RCC 7860 (cell line): ENCODE results near the gene CD101.

ENCODE experiments used
- DNase-seq: peaks from one replicate; pipeline ENCODE4 v3.0.0-alpha.2; 2015; ENCODE audit warnings: low spot score
- FAIRE-seq: peaks from 2 replicates; lab custom pipeline; 2012; peaks lifted over from hg19 to GRCh38; lab: Jason Lieb, UNC

Gene CD101

GRCh38 chr1:117049857-117050256, 48.3 kb downstream of the CD101 start:
- DNase-seq, result no peak
- no peak for FAIRE-seq

DNA sequence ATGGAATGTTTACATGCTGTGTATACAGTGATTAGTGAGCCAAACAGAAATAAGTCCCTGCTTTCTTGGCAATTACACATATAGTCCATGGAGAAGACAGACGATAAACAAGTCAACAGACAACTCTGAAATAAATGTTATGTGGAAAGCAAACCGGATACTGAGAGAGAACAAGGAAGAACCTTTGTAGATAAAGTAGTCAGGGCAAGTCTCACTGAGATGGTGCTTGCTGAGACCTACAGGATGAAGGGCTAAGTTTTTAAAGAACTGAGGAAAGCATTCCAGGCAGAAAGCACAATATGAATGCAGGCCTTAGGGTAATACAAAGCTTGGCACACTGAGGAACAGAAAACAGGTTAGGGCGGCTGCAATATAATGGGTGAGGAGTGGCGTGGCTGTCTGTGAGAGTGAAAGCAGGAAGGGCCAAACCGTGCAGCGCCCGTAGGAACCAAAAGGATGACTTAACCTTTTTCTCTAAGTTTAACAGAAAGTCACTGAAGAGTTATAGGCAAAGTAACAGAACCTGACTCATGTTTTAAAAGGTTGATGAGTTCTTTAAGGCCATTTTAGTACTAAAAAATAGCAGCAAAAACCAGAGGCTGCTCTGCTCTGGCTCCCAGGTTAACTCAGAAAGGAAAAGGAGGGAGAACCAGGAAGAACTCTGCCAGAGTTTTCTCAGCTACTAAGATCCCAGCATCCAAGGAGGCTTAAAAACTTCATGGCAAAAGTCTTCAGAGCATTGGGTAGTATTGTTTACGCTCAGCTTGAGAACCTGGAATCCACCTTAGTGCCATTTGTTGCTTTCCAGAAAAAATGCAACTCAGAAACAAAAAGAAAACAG, 49.9 kb downstream of the CD101 start:
- no peak for DNase-seq
- FAIRE-seq, result no peak

GRCh38 chr1:117054068-117054467, 52.5 kb downstream of the CD101 start:
- FAIRE-seq (no peak), DNase-seq (no peak)

DNA sequence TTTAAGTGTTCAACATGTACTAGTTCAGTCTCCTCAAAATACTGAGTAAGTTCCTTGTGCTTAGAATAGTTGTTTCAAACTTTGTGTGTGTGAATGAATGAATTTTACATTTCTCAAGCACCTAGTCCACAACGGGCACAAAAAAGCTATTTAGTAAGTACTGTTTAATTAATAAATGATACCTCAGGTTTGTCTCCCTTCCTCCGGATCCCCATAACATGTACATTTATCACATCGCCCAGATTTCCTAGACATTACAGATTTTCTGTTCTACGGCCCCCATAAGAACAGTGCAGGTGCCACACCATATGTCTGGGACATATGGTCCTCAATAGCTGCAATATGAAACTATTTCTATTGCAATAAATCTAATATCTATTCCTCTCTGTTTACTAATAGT, 57.2 kb downstream of the CD101 start:
- no peak for FAIRE-seq
- DNase-seq, result no peak

- no peak for FAIRE-seq
- peak; percentile 9 for DNase-seq
Measured at GRCh38 chr1:117059334-117059677, 57.7 kb downstream of the CD101 start.

- peak; percentile 96 for FAIRE-seq
- peak; percentile 99 for DNase-seq
Measured at GRCh38 chr1:117059678-117060440, 58.3 kb downstream of the CD101 start, which contains the start of gene TTF2. TSS of gene TTF2 (plus strand) at chr1:117060326. CDS start at chr1:117060347, 21 bp downstream.

DNA sequence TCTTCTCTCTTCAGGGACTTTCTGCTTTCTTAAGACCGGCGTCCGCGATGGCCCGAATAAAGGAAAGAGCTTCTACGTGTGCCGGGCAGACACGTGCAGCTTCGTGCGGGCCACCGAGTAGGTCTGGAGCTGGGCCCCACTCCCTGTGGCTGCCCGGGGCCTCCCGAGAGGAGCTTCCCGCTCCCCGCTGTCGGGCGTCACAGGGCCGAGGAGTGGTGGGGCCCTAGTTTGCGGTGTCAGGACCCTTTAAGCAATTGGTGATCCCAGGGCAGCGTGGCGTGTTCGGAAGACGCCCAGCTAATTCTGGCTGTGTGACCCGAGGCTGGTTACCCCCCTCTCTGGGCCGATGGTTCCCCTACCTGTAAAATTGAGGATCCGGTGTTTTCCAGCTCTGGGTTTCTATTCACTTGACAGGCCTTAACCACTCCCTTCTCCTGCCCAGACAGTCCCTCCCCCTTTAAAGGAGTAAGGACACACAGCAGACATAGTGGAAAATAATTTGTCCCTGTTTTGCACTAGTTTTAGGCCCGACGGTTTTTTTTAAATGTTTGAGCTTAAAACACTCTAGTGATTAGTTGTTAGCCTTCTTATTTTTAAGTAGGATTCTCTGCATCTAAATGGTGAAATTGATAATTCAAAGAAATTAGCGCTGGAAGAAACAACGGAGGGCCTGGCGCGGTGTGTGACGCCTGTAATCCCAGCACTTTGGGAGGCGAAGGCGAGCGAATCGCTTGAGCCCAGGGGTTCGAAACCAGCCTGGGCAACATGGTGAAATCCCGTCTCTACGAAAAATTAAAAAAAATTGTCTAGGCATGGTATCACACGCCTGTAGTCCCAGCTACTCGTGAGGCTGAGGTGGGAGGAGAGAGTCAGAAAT, 59.1 kb downstream of the CD101 start:
- FAIRE-seq (no peak), DNase-seq (peak; percentile 23)

- peak; percentile 69 for DNase-seq
- peak; percentile 76 for FAIRE-seq
Measured at GRCh38 chr1:117061986-117062415, 60.4 kb downstream of the CD101 start.

DNA sequence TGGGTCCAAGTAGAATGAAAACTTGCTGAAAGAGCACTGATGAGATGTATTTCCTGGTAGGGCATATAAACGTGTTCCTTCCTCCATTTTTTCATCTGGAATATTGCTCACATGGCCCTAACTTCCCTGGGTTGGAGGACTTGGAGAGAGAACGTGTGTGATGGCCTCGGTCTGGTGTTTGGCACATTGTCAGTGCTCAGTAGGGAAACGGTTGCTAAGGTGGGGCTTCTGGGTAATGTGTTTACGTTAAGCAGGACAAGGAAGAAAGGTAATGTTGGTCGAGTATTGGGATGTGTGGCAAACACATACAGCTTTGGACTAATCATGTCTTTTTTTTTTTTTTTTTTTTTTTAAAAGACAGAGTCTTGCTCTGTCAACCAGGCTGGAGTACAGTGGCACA, 64.8 kb downstream of the CD101 start:
- FAIRE-seq, result no peak
- DNase-seq, result no peak

GRCh38 chr1:117067533-117068370, 66.2 kb downstream of the CD101 start:
- FAIRE-seq, result no peak
- DNase-seq, result peak; percentile 14

DNA sequence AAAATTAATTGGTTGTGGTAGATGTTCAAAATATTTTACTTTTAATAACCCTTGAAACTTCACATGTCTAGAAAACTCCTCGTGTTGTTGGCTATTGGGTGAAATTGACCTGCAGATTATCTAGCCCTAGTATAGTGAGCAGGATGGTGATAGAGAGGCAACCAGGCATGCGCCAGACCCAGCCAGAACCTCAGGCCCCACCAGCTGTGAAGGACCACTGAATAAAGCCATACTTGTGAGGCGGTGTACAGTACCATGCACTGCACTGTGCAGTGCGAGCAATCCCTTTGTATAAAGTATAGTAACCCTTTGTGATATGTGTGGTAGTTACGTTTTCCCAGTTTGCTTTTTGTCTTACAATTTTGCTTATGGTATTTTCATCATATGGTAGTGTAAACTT, 67.0 kb downstream of the CD101 start:
- no peak for DNase-seq
- FAIRE-seq, result no peak

DNA sequence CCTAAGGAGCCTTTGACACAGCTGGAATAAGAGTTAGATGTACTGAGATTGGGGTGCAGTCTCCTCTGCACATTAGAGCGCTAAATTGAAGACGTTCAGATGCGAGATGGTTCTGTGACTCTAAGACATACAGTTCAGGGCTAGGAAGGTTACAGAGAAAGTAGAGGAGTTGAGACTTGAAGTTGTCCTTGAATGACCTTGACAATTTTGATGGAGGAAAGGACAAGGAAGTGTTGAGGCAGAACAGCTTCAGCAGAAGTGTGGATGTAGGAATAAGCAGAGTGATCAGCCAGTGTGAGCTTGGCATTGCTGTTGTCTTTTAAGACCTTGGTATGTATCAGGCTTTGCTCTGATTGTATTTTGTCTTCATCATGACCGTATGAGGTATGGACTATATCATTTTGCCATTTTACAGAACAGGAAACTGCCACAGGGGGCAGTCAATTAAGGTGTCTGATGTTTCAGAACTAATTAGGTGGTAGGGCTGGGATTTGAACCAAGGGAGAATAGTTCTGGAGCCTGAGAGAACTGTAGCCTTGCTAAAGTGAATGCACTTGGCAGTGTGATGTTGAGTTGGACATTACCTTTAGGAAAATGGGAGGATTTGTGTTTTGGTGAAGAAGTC, 67.8 kb downstream of the CD101 start:
- no peak for FAIRE-seq

DNA sequence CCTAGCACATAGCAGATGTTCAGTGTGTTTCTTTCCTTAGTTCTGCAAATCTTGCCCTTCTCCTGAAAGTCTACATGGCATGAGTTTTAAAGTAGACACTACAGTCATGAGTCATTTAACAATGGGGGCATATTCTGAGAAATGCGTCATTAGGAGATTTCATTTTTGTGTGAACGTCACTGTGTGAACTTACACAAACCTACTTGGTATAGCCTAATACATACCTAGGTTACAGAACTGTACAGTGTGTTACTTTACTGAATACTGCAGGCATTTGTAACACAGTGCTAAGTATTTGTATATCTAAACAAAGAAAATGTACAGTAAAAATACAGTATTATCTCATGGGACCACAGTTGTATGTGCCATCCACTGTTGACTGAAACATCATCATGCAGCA, 68.6 kb downstream of the CD101 start:
- DNase-seq (no peak), FAIRE-seq (no peak)

More for the DNA sequence above, 67.8 kb downstream of the CD101 start:
- DNase-seq, result no peak

DNA sequence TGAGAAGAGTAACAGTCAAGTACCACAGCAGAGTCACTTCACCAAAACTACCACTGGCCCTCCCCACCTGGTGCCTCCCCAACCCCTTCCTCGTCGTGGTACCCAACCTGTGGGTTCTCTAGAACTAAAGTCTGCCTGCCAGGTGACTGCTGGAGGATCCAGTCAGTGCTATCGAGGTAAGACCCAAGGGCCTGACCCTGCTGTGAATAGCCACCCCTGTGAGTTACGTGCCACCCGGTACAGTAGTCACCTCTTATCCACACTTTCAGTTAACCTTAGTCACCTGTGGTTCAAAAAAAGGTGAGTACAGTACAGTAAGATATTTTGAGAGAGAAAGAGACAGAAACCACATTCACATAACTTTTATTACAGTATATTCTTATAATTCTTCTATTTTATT, 75.1 kb downstream of the CD101 start:
- DNase-seq, result no peak
- no peak for FAIRE-seq

DNA sequence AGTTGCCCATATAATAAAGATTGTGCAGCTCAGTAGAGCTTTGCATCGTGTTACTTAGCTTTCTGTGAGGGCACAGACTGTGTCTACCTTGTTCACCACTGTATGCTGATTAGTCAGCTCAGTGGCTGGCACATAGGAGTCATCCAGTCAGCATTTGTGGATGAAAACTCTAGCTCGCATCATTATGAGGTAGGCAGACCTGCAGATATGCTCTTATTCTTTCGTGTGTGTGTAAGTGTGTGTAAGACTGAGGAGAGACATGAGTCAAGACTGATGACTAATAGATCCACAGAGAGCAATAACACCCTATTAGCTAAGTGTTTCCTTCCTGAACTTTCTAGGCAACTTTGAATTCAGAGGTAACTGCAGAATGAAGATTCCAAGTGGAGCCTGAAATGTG, 75.7 kb downstream of the CD101 start:
- FAIRE-seq (peak; percentile 91), DNase-seq (peak; percentile 97)

DNA sequence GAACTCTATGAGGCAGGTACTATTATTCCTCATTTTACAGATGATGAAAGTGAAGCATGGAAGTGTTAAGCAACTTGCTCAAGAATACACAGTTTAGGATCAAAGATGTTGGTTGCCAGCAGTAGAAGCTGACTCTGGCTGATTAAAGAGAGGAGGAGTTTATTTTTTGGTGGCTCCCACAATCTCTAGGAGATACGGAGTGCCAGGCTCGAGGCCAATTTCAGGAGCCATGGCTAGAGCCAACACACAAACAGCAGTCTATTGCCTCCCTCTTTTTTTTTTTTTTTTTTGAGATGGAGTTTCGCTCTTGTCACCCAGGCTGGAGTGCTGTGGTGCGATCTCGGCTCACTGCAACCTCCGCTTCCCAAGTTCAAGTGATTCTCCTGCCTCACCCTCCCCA, 78.2 kb downstream of the CD101 start:
- FAIRE-seq, result no peak
- DNase-seq, result no peak

DNA sequence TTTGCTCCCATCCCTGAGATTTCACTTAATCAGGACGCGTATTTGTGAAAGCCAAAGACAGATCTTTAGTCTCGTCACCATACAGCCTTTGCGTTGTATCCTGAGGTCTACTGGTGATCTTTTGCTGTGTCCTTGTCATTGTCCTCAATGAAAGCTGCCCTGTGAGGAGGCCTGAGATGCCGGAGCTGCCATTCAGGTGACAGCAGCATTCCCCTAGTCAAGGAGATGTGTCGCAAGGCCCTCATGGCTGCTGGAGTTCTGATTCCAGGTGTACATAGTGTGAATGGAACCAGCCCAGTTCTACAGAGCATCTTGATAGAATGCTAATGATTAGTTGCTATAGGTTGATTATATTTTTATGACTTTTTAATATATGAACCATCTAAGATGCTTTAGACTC, 82.7 kb downstream of the CD101 start:
- DNase-seq, result no peak
- FAIRE-seq, result no peak
